COLO829 (cell line): ENCODE measurements around the gene ZNF521.
A peak's percentile ranks its signal among the peaks of the same experiment; 100 is the strongest.

Experiments
- DNase-seq: peaks from one replicate; pipeline ENCODE4 v3.0.0; 2012; ENCODE audit warnings: low spot score

ZNF521 gene

DNA sequence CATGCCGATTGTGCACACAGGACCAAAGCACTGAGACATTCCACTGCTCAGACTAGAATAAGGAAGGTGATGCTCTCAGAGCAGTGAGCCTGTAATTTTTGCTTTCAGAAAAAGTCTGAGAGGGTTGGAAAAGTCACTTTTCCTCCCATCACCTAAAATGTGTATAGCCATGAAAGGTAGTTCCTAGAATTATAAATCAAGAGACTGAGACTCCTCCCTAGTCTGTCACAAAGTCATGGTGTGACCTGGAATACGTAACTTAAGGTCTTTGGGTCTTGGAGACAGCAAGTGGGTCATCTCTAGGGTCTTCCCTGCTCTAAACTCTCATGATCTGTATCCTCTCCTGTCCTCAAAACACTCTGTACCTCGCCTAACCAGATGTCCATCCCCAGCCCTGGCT, 16.9 kb downstream of the ZNF521 start:
- DNase-seq = no peak

DNA sequence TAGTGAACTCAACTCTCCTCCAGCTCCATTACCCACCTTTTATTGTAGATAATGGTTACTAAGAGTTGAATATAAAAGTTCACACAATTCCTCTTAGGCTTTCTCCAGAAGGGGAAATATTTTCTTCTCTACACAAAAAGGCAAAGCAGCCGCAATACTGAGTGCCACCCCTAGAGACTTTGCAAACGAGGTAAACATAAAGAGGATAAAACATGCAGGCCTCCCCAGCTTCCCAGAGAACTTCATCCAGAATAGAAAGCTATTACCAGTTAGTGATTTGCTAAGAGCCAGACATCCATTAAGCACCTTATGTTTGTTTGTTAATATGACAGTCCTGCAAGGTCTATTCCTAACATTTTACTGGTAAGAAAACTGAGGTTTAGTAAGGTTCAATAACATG, 17.4 kb downstream of the ZNF521 start:
- no peak for DNase-seq

DNA sequence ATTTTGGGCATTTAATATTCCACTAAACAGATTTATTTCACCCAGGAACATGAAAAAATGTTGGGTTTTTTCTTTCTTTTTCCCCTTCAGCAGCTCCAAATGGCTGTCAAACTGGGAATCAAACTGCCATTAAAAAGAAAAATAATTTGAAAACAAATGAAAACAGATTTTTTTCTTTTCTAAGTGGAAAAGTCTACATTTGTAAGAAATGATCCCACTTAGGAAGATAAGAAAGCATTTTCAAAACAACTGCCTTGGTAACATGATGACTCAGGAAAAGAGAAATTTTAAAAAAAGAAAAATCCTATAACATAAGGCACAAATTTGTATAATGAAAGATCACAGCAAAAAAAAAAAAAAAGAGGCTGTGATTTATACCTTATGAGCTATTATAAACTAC, 20.0 kb downstream of the ZNF521 start:
- no peak for DNase-seq

DNA sequence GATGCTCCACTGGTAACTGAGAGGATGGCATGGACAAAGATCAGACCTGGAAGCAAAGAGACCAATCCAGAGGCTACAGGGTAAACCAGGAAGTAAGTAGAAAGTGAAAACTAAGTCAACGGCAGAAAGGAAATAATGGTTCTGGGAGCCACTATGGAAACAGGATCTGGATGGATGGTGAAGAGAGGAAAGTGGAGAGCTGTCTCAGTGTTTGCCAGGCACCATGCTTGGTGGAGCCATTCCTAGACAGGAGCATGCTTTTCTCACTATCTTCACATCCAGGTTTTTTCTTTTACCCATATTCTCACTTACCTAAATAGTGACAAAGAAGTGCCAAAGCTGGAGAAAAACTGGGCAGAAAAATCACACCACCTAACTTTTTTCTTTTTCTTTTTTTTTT, 22.2 kb downstream of the ZNF521 start:
- DNase-seq = no peak

DNA sequence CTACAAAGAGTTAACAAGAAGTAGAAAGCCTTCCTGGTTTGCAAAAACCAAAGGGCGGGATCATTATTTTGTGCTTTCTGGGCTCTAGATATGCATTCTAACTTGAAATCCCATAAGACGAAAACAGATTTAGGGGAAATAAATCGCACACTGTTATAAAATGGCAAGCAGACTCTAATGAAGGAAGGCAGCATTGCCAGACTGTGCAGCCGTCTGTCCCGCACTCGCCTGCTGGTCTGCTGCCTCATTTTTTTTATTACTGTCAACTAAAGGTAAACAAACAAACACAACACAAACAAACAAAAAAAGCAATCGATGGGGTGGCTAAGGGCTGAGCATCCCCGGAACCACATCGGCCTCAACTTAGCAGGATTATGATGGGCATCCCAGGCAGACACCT, 24.4 kb downstream of the ZNF521 start:
- DNase-seq = no peak

DNA sequence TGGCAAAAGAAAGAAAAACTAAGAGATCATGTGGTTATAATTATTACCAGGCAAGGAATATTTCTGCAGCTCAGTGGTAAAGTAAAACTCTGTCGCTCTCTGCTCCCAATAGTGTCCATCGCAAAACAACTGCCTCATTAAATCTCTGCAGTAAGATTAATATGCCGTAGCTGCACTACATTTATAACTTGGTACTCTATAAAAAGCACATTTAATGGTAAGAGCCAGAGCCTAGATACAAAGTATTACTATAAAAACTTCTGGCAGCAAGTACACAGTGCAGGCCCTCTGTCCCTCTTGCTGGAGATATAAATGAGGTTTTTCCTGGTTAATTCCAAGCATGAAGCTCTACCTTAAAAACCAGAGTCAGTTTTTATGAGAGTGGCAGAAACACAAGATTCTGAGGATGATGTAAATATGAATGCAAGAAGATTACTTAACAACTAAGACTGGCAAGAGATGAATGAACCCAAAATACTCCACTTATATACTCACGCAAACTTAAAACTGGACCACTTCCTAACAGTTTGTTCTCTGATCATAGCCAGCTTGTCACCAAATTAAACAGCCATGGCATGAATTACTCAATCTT, 25.5 kb downstream of the ZNF521 start:
- no peak for DNase-seq

DNA sequence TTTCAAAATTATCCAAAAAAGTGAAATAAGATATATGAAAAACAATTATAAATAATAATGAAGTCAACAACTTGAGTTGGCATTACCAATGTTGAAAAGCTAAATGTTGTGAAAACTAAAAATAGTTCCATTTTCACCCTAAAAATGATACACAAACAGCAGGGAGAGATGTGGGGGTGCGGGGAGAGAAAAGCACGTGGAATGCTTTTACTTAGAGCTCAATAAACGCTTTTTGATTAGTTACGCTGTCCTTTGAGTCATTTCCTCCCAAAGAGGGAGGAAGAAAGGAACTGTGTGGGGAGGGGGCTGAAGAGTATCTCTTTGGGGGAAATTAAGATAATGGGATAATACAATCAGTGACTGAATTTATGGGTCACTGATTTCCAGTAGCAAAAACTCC, 29.2 kb downstream of the ZNF521 start:
- DNase-seq = peak; percentile 9

DNA sequence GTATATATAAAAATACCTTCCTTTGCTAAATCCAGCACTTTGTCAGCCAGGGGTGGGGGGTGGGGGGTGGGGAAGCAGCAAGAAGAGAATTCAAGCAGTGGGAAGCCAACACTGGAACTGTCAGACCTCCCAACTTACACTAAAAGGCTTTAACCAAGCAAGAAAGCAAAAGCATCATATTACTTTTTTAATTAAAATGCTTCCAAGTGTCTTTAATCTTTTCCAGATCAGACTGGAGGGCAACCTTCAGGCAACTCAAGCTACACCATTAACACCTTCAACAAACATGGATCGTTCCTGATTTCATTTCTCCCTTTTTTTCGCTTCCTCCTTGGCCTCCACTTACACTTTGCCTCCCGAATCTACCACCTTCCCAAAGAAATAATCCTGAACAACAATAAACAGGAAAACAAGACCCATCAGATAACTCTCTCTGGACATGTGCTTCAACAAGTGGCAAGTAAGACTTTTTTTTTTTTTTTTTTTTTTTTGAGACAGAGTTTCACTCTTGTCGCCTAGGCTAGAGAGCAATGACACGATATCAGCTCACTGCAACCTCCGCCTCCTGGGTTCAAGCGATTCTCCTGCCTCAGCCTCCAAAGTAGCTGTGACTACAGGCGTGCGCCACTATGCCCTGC, 35.5 kb downstream of the ZNF521 start:
- DNase-seq = no peak

DNA sequence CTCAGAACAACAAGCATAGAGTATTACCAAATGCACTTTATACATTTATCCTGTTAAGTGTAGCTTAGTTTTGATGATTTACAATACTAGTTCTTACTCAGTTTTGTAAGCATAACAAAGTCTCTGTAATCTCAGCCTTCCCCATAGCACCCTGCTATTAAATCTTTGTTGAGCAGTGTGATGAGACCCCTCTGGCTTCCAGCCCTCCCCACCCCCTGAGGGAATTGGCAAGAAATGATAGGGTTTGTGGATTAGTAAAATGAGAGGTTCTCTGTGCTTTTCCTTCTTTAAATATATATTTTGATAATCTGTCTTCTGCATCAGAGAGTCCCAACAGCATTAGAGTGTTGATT, 37.2 kb downstream of the ZNF521 start:
- no peak for DNase-seq

DNA sequence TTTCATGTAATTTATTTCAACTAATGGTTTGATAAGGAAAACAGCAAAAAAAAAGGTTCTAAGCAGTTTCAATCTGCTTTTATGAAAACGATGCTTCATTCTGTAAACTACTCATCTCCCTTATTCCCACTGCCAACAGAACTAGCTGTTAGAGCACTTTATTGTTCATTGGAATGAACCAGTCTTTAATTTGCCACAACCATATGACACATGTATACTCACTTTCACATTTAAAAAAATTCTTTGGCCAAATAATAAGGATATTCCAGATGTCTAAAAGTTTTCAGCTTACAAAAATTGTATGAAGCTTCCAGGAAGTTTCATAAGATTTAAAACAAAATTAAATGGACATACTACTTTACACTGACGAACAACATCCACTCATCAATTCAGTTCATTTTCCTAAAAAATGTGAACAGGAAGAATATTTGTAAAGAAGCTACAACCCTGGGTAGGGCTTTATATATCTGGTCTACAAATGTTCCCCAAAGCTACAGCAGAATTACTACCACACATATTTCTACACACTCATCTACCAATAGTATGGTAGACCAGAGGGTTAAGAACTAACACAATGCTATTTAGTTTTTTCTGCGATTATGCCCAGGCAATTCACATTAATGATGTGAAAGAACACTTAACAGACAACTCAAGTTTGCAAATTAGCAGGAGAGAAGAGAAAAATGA, 37.7 kb downstream of the ZNF521 start:
- DNase-seq = no peak

DNA sequence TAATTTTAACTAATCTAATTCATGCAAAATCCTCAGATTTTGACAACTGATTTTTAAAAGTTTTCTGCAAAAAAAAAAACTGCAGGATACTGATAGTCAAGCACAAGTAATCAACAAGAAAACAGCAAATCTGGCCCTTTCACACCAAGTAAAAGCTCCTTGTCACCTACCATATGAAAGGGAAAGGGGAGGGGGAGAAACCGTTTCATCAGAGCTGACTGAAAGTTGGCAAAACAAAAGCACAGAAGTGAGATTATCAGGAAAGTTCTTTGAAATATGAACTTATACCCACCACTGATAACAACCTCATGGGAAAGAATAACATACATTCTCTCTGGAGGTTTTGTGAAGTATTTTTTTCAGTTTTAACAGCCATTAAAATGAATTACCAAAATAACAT, 38.7 kb downstream of the ZNF521 start:
- DNase-seq = no peak

DNA sequence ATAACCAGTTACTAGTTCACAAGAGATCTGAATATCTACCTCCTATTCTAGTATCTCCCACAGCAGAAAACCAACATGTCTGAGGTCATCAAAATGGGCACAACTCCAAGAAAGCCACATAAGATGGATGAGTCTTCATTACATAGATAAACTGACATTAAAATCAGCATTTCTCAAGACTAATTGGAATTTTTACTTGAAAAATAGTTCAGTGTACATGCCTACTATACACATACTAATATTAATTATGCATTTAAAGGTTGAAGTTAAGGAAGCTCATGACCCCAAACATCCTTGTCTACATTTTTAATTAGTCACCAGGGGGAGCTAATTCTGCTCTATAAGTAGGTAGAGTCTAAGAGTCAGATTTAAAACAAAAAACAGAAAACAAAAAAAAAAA, 41.9 kb downstream of the ZNF521 start:
- DNase-seq = no peak

DNA sequence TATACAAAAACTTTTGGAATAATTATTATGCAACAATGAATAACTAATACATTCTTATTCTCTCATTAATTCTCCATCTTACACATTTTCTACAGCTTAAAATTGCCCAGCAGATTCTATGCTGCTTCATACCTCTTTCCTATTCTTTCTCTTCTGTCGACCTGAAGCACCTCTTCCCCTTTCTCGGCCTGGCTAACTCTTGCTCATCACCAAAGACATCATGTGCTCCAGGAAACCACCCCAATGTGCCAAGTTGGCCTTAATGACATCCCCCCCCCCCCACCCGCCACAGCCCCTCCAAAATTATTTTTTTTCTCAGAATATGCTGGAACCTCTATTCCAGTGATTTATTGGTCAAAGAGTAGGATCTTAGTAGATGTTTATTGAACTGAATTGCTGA, 43.6 kb downstream of the ZNF521 start:
- DNase-seq = no peak

DNA sequence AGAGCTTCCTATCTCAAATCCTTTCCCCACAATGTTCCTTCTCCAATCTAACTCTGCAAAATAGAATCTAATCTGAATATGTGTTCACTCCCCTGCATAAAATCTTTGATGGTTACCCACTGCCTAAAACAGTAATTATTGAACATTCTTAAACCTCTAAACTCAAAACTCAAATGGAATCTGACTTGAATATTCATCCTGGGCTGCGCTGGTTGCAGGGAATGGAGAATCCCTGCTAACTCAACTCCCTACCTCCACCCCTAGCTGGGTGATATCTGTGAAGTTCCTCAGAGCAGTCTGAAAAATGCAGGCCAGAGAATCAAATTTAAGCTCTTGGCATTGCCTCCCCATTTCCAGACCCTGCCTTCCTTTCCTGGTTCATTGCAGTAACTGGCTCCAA, 44.8 kb downstream of the ZNF521 start:
- DNase-seq = no peak

DNA sequence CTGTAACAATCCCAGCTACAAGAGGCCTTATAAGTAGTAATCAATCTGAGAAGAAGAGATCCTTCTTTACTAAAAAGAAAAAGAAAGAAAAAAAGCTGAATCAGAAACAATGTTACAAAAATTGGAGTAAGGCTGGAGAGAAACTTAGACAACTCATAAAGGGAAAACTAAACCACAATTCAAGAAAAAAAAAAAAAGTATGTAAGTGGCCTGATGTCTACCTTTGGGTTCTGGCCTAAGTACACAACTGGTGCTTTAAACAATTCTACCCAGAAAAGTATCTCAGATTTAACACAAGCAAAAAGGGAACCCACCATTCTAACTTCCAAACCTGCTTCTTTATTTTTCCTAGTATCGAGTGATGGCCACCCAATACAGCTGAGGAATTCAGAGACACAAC, 45.3 kb downstream of the ZNF521 start:
- no peak for DNase-seq

DNA sequence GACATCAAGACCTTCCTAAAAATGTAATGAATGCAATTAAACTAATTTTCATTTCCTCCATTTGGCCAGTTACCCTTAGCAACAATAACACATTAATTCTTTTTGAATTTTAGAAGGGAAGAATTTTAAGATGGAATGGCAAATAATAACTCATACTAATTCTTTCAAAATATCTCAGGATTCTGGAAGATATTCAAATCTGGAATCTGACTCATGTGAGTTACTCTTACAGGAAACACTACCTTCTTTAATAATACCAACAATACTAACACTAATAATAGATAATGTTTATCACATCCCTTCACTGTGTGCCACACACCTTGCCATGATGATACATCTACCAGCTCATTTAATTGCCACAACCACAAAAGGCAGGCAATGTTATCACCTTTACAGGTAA, 46.4 kb downstream of the ZNF521 start:
- DNase-seq = no peak

DNA sequence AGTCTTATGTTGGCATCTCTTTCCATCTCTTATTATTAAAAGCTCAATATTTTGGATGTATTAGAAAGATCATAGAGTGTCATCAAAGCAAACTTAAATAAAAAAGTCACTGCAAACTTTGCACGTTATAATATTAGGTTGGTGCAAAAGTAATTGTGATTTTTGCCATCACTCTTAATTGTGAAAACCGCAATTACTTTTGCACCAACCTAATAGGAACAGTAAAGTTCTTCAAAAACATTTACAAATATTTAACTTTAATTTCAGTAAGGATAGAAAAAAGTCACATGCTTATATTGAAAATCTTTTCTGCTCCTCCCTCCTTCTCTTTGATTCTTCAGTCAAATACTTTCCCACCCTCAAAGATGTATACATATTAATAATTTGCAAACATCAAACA, 51.5 kb downstream of the ZNF521 start:
- DNase-seq = no peak

DNA sequence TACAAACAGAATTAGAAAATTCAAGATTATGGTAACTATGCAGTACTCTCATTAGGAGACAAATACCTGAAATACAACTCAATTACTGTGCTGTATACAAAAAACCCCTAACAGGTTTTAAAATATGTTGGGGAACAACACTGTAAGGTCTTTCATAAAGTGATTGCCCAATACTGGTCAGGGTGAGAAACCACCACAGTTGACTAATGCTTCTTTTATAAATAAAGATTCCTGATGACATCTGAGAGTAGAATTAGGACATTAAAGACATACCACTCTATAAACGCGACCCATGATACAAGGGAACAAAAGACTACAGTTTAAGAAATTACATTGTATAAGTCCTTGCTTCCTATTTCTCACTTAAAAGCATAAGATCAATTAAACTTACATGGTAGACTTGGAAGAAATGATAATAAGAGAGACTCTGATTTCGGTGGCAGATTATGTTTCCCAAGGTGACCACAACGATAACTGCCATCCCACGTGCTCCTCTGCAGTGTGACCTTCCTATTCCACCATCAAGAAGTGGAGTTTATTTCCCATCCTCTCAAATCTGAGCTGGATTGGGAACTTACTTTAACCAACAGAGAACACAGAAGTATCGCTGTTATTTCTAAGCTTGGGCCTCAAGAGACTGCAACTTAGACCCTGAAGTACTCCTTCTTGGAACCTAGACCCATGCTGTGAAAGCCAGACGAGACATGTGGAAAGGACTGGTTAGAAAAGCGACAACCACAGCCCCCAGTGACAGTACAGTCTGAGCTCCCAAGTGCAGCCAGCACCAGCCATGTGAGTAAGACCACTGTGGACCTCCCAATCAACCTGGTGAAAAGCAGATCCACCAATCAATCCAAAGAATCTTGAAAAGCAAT, 52.3 kb downstream of the ZNF521 start:
- no peak for DNase-seq

DNA sequence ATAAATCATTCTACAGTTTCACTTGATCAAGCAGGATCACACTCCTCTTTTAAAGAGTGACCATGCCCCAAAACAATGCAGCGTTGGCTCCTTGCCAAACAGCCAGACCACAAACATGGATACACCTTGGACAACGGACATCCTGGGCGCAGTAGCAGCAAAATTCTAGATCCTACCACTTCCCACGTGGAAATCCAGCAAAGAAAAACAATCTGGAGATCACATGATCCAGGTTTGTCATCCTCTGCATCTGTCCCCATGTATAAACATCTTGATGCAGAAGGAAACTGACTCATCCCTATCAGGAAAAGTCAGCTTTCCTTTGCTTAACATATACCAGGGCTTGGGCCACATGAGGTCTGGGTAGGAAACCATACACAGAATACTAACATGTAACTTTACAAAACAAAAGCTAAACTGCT, 53.1 kb downstream of the ZNF521 start:
- no peak for DNase-seq

DNA sequence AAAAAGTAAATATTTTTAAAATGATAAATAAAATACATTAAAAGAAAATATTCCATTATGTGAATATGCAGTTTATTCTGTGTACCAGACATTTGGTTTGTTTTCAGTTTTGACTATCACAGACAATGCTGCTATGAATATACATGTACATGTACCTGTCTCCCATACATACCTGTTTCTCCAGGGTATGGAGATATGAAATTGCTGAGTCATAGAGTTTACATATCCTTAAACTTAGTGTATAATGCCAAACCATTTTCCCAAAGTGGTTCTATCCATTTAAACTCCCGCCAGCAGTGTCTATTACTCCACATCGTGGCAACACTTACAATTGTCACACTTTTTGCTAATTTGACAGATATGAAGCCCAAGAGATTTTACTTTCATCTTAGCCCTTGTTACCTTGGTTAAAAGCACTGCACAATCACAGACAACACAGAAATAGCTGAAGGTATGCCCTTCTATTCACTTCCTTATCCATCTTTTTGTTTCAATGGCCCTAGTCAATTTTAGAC, 56.3 kb downstream of the ZNF521 start:
- no peak for DNase-seq

DNA sequence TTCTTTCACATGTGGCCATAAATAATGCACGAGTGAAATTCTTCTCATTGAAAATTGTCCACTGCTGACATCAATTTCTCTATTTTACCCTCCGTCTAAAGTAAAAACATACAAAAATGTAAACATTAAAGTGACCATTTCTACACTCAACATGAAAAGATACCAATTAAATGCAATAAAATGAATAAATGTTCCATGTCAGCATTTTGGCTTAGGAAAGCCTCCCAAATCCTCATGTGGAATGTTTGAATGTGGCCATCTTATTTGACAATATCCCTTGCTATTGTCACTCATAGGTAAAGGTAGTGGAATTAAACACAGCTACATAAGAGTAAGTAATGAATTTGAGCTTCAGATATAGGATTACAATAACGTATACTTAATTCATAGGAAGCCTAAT, 60.8 kb downstream of the ZNF521 start:
- no peak for DNase-seq

DNA sequence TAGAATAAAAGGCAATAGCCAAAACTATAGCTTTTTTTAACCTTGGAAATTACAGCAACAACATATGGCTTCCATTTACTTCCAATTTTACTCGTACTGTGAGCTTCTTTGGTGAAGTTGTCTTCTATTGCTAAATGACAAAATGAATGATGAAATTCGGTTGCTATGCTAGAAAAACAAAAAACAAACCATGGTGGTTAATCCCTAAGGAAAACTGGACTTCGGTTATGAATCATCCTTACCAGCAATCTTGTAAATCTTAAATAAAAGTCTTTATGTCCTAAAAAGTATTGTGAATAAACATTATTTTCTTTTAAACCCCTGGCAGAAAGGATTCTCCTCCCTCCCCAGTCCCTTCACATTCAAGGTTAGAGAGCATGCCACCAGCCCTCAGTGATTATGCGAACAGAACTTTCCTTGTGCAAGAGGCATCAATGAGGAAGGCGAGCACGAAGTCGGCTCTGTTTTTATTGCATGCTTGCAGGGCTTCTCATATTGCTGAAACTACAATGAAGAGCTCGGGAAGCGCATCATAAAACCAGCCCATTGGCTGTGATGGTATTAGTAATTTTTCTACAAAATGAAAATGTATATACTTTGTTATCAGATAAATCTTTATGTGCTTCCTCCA, 62.9 kb downstream of the ZNF521 start:
- peak; percentile 42 for DNase-seq
